H9 (cell line): ENCODE measurements around the gene CEP97. TPM values are rescaled to one million over a fixed set of nuclear protein-coding genes. Genes with fewer than 3 reads are reported as not detected.

ENCODE experiments used
- DNase-seq: peaks from one replicate; pipeline ENCODE4 v3.0.0-alpha.2; 2017
- H2AFZ ChIP-seq: one replicate; pipeline ENCODE4 v1.6.1; 2013; ENCODE audit warnings: mild to moderate bottlenecking, low read length, control low read depth, moderate library complexity
- H2AK5ac ChIP-seq: 2 replicates; pipeline ENCODE4 v1.6.1; 2013; ENCODE audit warnings: low read length, control low read depth, mixed read lengths; ENCODE audit not compliant: insufficient read length
- H2BK120ac ChIP-seq: one replicate; pipeline ENCODE4 v1.6.1; 2013; ENCODE audit warnings: low read depth, mild to moderate bottlenecking, low read length, control low read depth, inconsistent platforms; ENCODE audit not compliant: poor library complexity, severe bottlenecking
- H2BK12ac ChIP-seq: 2 replicates; pipeline ENCODE4 v1.6.1; 2013; ENCODE audit warnings: low read length, control low read depth, mixed read lengths, low read depth; ENCODE audit not compliant: insufficient read length
- H2BK15ac ChIP-seq: 2 replicates; pipeline ENCODE4 v1.6.1; 2013; ENCODE audit warnings: low read depth, low read length, control low read depth
- H2BK20ac ChIP-seq: one replicate; pipeline ENCODE4 v1.6.1; 2013; ENCODE audit warnings: low read depth, mild to moderate bottlenecking, low read length, control low read depth, inconsistent platforms; ENCODE audit not compliant: poor library complexity, severe bottlenecking
- H2BK5ac ChIP-seq: 2 replicates; pipeline ENCODE4 v1.6.1; 2013; ENCODE audit warnings: low read length, control low read depth, mixed read lengths; ENCODE audit not compliant: insufficient read length
- H3K14ac ChIP-seq: 2 replicates; pipeline ENCODE4 v1.6.1; 2013; ENCODE audit warnings: low read length, control low read depth; ENCODE audit not compliant: insufficient read depth
- H3K18ac ChIP-seq: 2 replicates; pipeline ENCODE4 v1.6.1; 2013; ENCODE audit warnings: low read depth, mild to moderate bottlenecking, mixed read lengths, low read length, control low read depth; ENCODE audit not compliant: insufficient read length
- H3K23ac ChIP-seq: 2 replicates; pipeline ENCODE4 v1.6.1; 2013; ENCODE audit warnings: low read length, control low read depth, mixed read lengths, low read depth; ENCODE audit not compliant: insufficient read length
- H3K23me2 ChIP-seq: 2 replicates; pipeline ENCODE4 v1.6.1; 2013; ENCODE audit warnings: low read depth, mild to moderate bottlenecking, mixed read lengths, low read length, control low read depth; ENCODE audit not compliant: insufficient read length, poor library complexity, severe bottlenecking
- H3K27ac ChIP-seq: 2 replicates; pipeline ENCODE4 v1.5.1; 2013; ENCODE audit warnings: low read length, control low read depth, mixed read lengths, low read depth; ENCODE audit not compliant: insufficient read length
- H3K27me3 ChIP-seq: 2 replicates; pipeline ENCODE4 v1.6.1; 2013; ENCODE audit warnings: low read length, control low read depth, inconsistent platforms; ENCODE audit not compliant: insufficient read depth
- H3K4ac ChIP-seq: 2 replicates; pipeline ENCODE4 v1.6.1; 2013; ENCODE audit warnings: low read depth, mild to moderate bottlenecking, control low read depth, inconsistent platforms, low read length, moderate library complexity
- H3K4me1 ChIP-seq: 2 replicates; pipeline ENCODE4 v1.6.1; 2013; ENCODE audit warnings: low read length, control low read depth, inconsistent platforms; ENCODE audit not compliant: insufficient read depth
- H3K4me2 ChIP-seq: 2 replicates; pipeline ENCODE4 v1.6.1; 2013; ENCODE audit warnings: low read length, control low read depth, mixed read lengths; ENCODE audit not compliant: insufficient read length, insufficient read depth
- H3K56ac ChIP-seq: 2 replicates; pipeline ENCODE4 v1.6.1; 2013; ENCODE audit warnings: low read depth, mild to moderate bottlenecking, mixed read lengths, low read length, control low read depth; ENCODE audit not compliant: insufficient read length
- H3K79me1 ChIP-seq: 2 replicates; pipeline ENCODE4 v1.6.1; 2013; ENCODE audit warnings: low read depth, mild to moderate bottlenecking, moderate library complexity, low read length, control low read depth, inconsistent platforms; ENCODE audit not compliant: insufficient read depth, poor library complexity, severe bottlenecking
- H3K79me2 ChIP-seq: 2 replicates; pipeline ENCODE4 v1.6.1; 2013; ENCODE audit warnings: low read length, control low read depth, inconsistent platforms; ENCODE audit not compliant: insufficient read depth
- H3K9ac ChIP-seq: 2 replicates; pipeline ENCODE4 v1.6.1; 2013; ENCODE audit warnings: low read length, control low read depth, mixed read lengths; ENCODE audit not compliant: insufficient read length; ENCODE audit errors: extremely low read depth
- H3K9me3 ChIP-seq: one replicate; pipeline ENCODE4 v1.6.1; 2013; ENCODE audit warnings: low read depth, low read length, inconsistent platforms; ENCODE audit not compliant: control insufficient read depth
- H3T11ph ChIP-seq: one replicate; pipeline ENCODE4 v1.6.1; 2013; ENCODE audit warnings: mild to moderate bottlenecking, low read length, control low read depth, inconsistent platforms
- H4K20me1 ChIP-seq: one replicate; pipeline ENCODE4 v1.6.1; 2013; ENCODE audit not compliant: control insufficient read depth, insufficient read length, insufficient read depth
- H4K5ac ChIP-seq: 2 replicates; pipeline ENCODE4 v1.6.1; 2013; ENCODE audit warnings: low read depth, mild to moderate bottlenecking, mixed read lengths, low read length, control low read depth; ENCODE audit not compliant: insufficient read length
- H4K8ac ChIP-seq: replicated peaks from 2 replicates; pipeline ENCODE4 v1.6.1; 2013; ENCODE audit warnings: low read length, control low read depth, mixed read lengths, low read depth; ENCODE audit not compliant: insufficient read length
- H4K91ac ChIP-seq: 2 replicates; pipeline ENCODE4 v1.6.1; 2013; ENCODE audit warnings: low read depth, mild to moderate bottlenecking, moderate library complexity, mixed read lengths, low read length, control low read depth; ENCODE audit not compliant: insufficient read length
- H3K27ac Mint-ChIP-seq, 3 experiments: 2 replicates in 2 of 3; 3 replicates in 1 of 3; pipeline ENCODE4 v1.8.0; 2020 to 2021; ENCODE audit warnings: mixed read lengths in 3 of 3, mild to moderate bottlenecking in 1 of 3, moderate library complexity in 1 of 3
- H3K27me3 Mint-ChIP-seq: 2 replicates; pipeline ENCODE4 v1.8.0; 2021; ENCODE audit warnings: low read depth, mild to moderate bottlenecking, moderate library complexity, mixed read lengths
- H3K36me3 Mint-ChIP-seq, 3 experiments: 2 replicates in 2 of 3; 3 replicates in 1 of 3; pipeline ENCODE4 v1.8.0; 2020 to 2021; ENCODE audit warnings: low read depth in 3 of 3, mixed read lengths in 3 of 3; ENCODE audit not compliant: insufficient read depth in 1 of 3
- H3K4me1 Mint-ChIP-seq, 2 experiments: 2 replicates each; pipeline ENCODE4 v1.8.0; 2020; ENCODE audit warnings: mixed read lengths in 2 of 2
- H3K4me3 Mint-ChIP-seq, 2 experiments: 2 replicates in 1 of 2; 3 replicates in 1 of 2; pipeline ENCODE4 v1.8.0; 2020 to 2021; ENCODE audit warnings: mild to moderate bottlenecking in 2 of 2, mixed read lengths in 2 of 2, moderate library complexity in 1 of 2
- H3K9me3 Mint-ChIP-seq, 2 experiments: 2 replicates in 1 of 2; 3 replicates in 1 of 2; pipeline ENCODE4 v1.8.0; 2020; ENCODE audit warnings: mild to moderate bottlenecking in 2 of 2, mixed read lengths in 2 of 2, moderate library complexity in 1 of 2
- total RNA-seq: library from RNA; stranded (reverse); gene quantifications from 2 replicates; pipeline ENCODE4 v1.2.1, GENCODE V29; 2021
- TF ChIP-seq, protein P1 (sequence below): fragments of 200-600 bp; sonication (generic); conservative IDR thresholded peaks from 3 replicates; pipeline ENCODE4 v1.8.0; 2021; ENCODE audit warnings: antibody characterized with exemption, mild to moderate bottlenecking

The CEP97 gene
- total RNA-seq, 1 experiment from 2014 or later = 13.9 TPM

DNA sequence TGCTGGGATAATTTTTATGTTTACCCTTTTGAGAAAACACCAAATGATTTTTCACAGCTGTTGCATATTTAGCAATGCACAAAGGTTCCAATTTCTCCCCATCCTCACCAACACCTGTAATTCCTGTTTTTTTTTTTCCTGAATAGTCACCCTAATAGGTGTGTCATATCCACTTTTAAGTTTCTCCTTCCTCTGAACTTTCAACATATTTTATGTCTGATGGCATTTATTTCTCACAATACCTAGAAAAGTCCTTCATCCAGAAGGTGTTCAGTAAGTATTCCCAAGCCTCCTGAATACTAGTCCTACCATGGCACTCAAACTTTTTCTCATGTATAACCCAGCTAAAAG is 39.4 kb upstream of the CEP97 start:
- Histone ChIP-seq H2BK15ac (no peak overlapping the region), H2BK5ac (no peak overlapping the region), H3K9ac (peak overlapping the region; percentile 100), H4K91ac (no peak overlapping the region), H4K8ac (no peak overlapping the region), H2BK120ac (no peak overlapping the region), H3K56ac (no peak overlapping the region), H3K4ac (no peak overlapping the region), H2BK20ac (no peak overlapping the region), H3K23me2 (peaks cover 10% of the 10 kb centered on the region), H2BK12ac (no peak overlapping the region), H3K4me2 (peak overlapping the region; percentile 84), H3K79me2 (peaks cover 16% of the 10 kb centered on the region; the same call in 1 of the 2 replicates), H3K27me3 (no peaks in the 10 kb centered on the region), H3K18ac (no peak overlapping the region), H2AFZ (no peak overlapping the region), H3K27ac (no peak overlapping the region), H3K4me1 (no peaks in the 10 kb centered on the region), H3K79me1 (no peaks in the 10 kb centered on the region), H4K20me1 (no peaks in the 10 kb centered on the region), H3T11ph (no peak overlapping the region), H3K14ac (no peak overlapping the region), H3K23ac (no peak overlapping the region), H3K9me3 (no peaks in the 10 kb centered on the region), H2AK5ac (no peak overlapping the region), H4K5ac (no peak overlapping the region)
- Mint-ChIP-seq H3K4me1 (peaks cover 14 to 19% of the 10 kb centered on the region in 2 experiments), H3K36me3 (peaks cover 49 to 61% (median 59%) of the 10 kb centered on the region in 3 experiments), H3K9me3 (no peaks in the 10 kb centered on the region), H3K4me3 (peak overlapping the region; percentile 99 to 100), H3K27me3 (peaks cover 1% of the 10 kb centered on the region; the same call in 1 of the 2 replicates), H3K27ac (peak overlapping the region; percentile 31 to 100 (median 100); a peak in 3 of 7 replicates)
- TF ChIP-seq, protein P1, sequence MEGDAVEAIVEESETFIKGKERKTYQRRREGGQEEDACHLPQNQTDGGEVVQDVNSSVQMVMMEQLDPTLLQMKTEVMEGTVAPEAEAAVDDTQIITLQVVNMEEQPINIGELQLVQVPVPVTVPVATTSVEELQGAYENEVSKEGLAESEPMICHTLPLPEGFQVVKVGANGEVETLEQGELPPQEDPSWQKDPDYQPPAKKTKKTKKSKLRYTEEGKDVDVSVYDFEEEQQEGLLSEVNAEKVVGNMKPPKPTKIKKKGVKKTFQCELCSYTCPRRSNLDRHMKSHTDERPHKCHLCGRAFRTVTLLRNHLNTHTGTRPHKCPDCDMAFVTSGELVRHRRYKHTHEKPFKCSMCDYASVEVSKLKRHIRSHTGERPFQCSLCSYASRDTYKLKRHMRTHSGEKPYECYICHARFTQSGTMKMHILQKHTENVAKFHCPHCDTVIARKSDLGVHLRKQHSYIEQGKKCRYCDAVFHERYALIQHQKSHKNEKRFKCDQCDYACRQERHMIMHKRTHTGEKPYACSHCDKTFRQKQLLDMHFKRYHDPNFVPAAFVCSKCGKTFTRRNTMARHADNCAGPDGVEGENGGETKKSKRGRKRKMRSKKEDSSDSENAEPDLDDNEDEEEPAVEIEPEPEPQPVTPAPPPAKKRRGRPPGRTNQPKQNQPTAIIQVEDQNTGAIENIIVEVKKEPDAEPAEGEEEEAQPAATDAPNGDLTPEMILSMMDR = no peak
- no peak for DNase-seq
